Sigmoid colon (tissue), 7 donors: ENCODE measurements around the gene SIM2. TPM values are rescaled to one million over a fixed set of nuclear protein-coding genes. Genes with fewer than 3 reads are reported as not detected.

Source experiments
- DNase-seq: peaks from one replicate; pipeline ENCODE4 v3.0.0-alpha.2; 2019
- H3K27ac ChIP-seq, 4 donors: fragments of 200-600 bp; sonication (generic); one replicate each; pipeline ENCODE4 v1.5.1; 2016 to 2019; ENCODE audit warnings: mild to moderate bottlenecking in 1 of 4
- H3K27me3 ChIP-seq, 3 donors: fragments of 200-600 bp; sonication (generic); one replicate each; pipeline ENCODE4 v1.5.1; 2019; ENCODE audit warnings: mild to moderate bottlenecking in 1 of 3
- H3K36me3 ChIP-seq, 4 donors: fragments of 200-600 bp; sonication (generic); one replicate each; pipeline ENCODE4 v1.5.1; 2016 to 2019
- H3K4me1 ChIP-seq, 4 donors: fragments of 200-600 bp; sonication (generic); one replicate each; pipeline ENCODE4 v1.5.1; 2017 to 2019
- H3K4me3 ChIP-seq, 4 donors: fragments of 200-600 bp; sonication (generic); one replicate each; pipeline ENCODE4 v1.5.1; 2017 to 2019; ENCODE audit warnings: mild to moderate bottlenecking in 2 of 4, moderate library complexity in 1 of 4
- H3K9me3 ChIP-seq, 4 donors: fragments of 200-600 bp in 3 of 4; sonication (generic) in 3 of 4; one replicate each; pipeline versions ENCODE4 v1.5.1 to v1.6.1; 2013 to 2019
- CTCF ChIP-seq, 4 experiments: fragments of 450-650 bp in 3 of 4; fragments of 200-600 bp in 1 of 4; IDR thresholded peaks; one replicate each; pipeline ENCODE4 v1.5.1; 2016 to 2019; ENCODE audit warnings: antibody characterized with exemption in 4 of 4, mild to moderate bottlenecking in 3 of 4, moderate library complexity in 2 of 4
- EP300 ChIP-seq, 4 donors: sonication (generic); formaldehyde crosslinking; IDR thresholded peaks; one replicate each; pipeline ENCODE4 v1.6.1; 2017; ENCODE audit warnings: antibody characterized with exemption in 4 of 4
- POLR2A ChIP-seq, 2 donors: fragments of 450-650 bp; IDR thresholded peaks; one replicate each; pipeline ENCODE4 v1.6.1; 2016; ENCODE audit warnings: antibody characterized with exemption in 2 of 2, mild to moderate bottlenecking in 2 of 2, moderate library complexity in 2 of 2
- POLR2AphosphoS5 ChIP-seq, 4 donors: sonication (generic); formaldehyde crosslinking; IDR thresholded peaks; one replicate each; pipeline ENCODE4 v1.6.1; 2017; ENCODE audit warnings: antibody characterized with exemption in 4 of 4
- WGBS, 2 donors: extraction: QIAGEN DNeasy Blood & Tissue Kit; methylation state at CpG; one replicate each; pipeline ENCODE4 v1.1.7; 2013; 5-methylcytosine and 5-hydroxymethylcytosine counted together
- intact Hi-C: fragments of 100-400 bp; cut with DNase I; formaldehyde crosslinking; loops from one replicate; pipeline ENCODE4 v1.15.1; 2023
- polyA plus RNA-seq, 3 donors: library from polyadenylated mRNA; stranded (reverse); fragments of 200-250 nt; gene quantifications; one replicate each; pipeline ENCODE4 v1.2.3, GENCODE V29; 2013
- total RNA-seq, 4 donors: library from RNA; depleted of rRNA; stranded (reverse); fragments of >200 nt; gene quantifications; one replicate each; pipeline ENCODE4 v1.1.0, GENCODE V29; 2016
- donor health status: healthy with polysubstance abuse.
- donor health status: Bipolar disorder and iron deficiency.
- donor health status: healthy.

The SIM2 gene
- total and polyA plus RNA-seq, 7 donors, result 0.01 to 0.60 TPM; not detected in 5

GRCh38 chr21:36690628-36691554 lies 8.0 kb upstream of the SIM2 start:
- no peak overlapping the region for H3K4me3 ChIP-seq
- no peaks in the 10 kb centered on the region for H3K36me3 ChIP-seq
- TF ChIP-seq EP300 (IDR thresholded peaks at IDR 0.05), result no peak
- TF ChIP-seq CTCF (IDR thresholded peaks at IDR 0.05), result no peak
- no peak for TF ChIP-seq POLR2AphosphoS5 (IDR thresholded peaks at IDR 0.05)
- no peak for TF ChIP-seq POLR2A (IDR thresholded peaks at IDR 0.05)
- H3K9me3 ChIP-seq, result peaks cover 0 to 4% (median 0%) of the 10 kb centered on the region in 4 donors
- DNase-seq, result no peak
- 12 to 14% methylated on average over 12 of the region's 12 CpGs for WGBS, 2 donors
- no peak overlapping the region for H3K27ac ChIP-seq
- peaks cover 41 to 93% (median 76%) of the 10 kb centered on the region in 3 donors for H3K27me3 ChIP-seq
- intact Hi-C loops, result no loop called here
- H3K4me1 ChIP-seq, result peaks cover 0 to 18% (median 11%) of the 10 kb centered on the region in 4 donors

GRCh38 chr21:36691555-36692041 lies 7.3 kb upstream of the SIM2 start:
- WGBS, 2 donors, result 9 to 10% methylated on average over 18 of the region's 18 CpGs

GRCh38 chr21:36692114-36692834 lies 6.6 kb upstream of the SIM2 start:
- Histone ChIP-seq H3K4me3 (no peak overlapping the region), H3K27ac (no peak overlapping the region), H3K9me3 (peaks cover 0 to 4% (median 0%) of the 10 kb centered on the region in 4 donors), H3K4me1 (peaks cover 0 to 27% (median 13%) of the 10 kb centered on the region in 4 donors), H3K36me3 (no peaks in the 10 kb centered on the region), H3K27me3 (peaks cover 55 to 96% (median 89%) of the 10 kb centered on the region in 3 donors)
- DNase-seq, result no peak
- TF ChIP-seq CTCF (IDR thresholded peaks at IDR 0.05) (no peak), POLR2AphosphoS5 (IDR thresholded peaks at IDR 0.05) (peak in 1 of 4 donors; percentile 50)
- WGBS, 2 donors, result 14 to 18% methylated on average over 34 of the region's 34 CpGs
- intact Hi-C loops, result no loop called here

More at GRCh38 chr21:36691555-36692041, 7.3 kb upstream of the SIM2 start:
- H3K4me3 ChIP-seq, result no peak overlapping the region
- H3K27ac ChIP-seq, result no peak overlapping the region
- H3K36me3 ChIP-seq, result no peaks in the 10 kb centered on the region
- intact Hi-C loops, result no loop called here
- peaks cover 0 to 23% (median 11%) of the 10 kb centered on the region in 4 donors for H3K4me1 ChIP-seq
- DNase-seq, result no peak
- TF ChIP-seq EP300 (IDR thresholded peaks at IDR 0.05), result no peak
- H3K9me3 ChIP-seq, result peaks cover 0 to 4% (median 0%) of the 10 kb centered on the region in 4 donors
- peaks cover 48 to 96% (median 84%) of the 10 kb centered on the region in 3 donors for H3K27me3 ChIP-seq

GRCh38 chr21:36692835-36693488 lies 6.0 kb upstream of the SIM2 start:
- no peak for DNase-seq
- no peak overlapping the region for H3K4me3 ChIP-seq
- no peak overlapping the region for H3K27ac ChIP-seq
- intact Hi-C loops, result no loop called here
- peaks cover 0 to 4% (median 0%) of the 10 kb centered on the region in 4 donors for H3K9me3 ChIP-seq
- no peaks in the 10 kb centered on the region for H3K36me3 ChIP-seq
- H3K4me1 ChIP-seq, result peaks cover 0 to 33% (median 19%) of the 10 kb centered on the region in 4 donors
- TF ChIP-seq CTCF (IDR thresholded peaks at IDR 0.05), result no peak
- no peak for TF ChIP-seq EP300 (IDR thresholded peaks at IDR 0.05)
- TF ChIP-seq POLR2A (IDR thresholded peaks at IDR 0.05), result no peak
- TF ChIP-seq POLR2AphosphoS5 (IDR thresholded peaks at IDR 0.05), result no peak
- peaks cover 62 to 96% (median 90%) of the 10 kb centered on the region in 3 donors for H3K27me3 ChIP-seq
- 4 to 10% methylated on average over 57 of the region's 57 CpGs for WGBS, 2 donors
